Type B pancreatic cell (in vitro differentiated cells): ENCODE measurements around the gene FBXO4. TPM values are rescaled to one million over a fixed set of nuclear protein-coding genes. Genes with fewer than 3 reads are reported as not detected.

ENCODE experiments used
- DNase-seq: peaks from one replicate; pipeline ENCODE4 v3.0.0; 2021; ENCODE audit warnings: mixed read lengths; ENCODE audit not compliant: unreplicated experiment; ENCODE audit errors: extremely low spot score
- H3K27ac Mint-ChIP-seq: 2 replicates; pipeline ENCODE4 v1.8.0; 2021; ENCODE audit warnings: mild to moderate bottlenecking, mixed read lengths
- H3K27me3 Mint-ChIP-seq: 2 replicates; pipeline ENCODE4 v1.8.0; 2021; ENCODE audit warnings: mixed read lengths
- H3K36me3 Mint-ChIP-seq: 2 replicates; pipeline ENCODE4 v1.8.0; 2021; ENCODE audit warnings: mixed read lengths
- H3K4me1 Mint-ChIP-seq: one replicate; pipeline ENCODE4 v1.8.0; 2021; ENCODE audit warnings: mixed read lengths; ENCODE audit not compliant: unreplicated experiment
- H3K4me3 Mint-ChIP-seq: 2 replicates; pipeline ENCODE4 v1.8.0; 2021; ENCODE audit warnings: mild to moderate bottlenecking, mixed read lengths
- H3K9me3 Mint-ChIP-seq: 2 replicates; pipeline ENCODE4 v1.8.0; 2021; ENCODE audit warnings: mixed read lengths
- total RNA-seq: library from RNA; stranded (reverse); gene quantifications from 2 replicates; pipeline ENCODE4 v1.2.1, GENCODE V29; 2021; ENCODE audit warnings: low replicate concordance
- TF ChIP-seq, protein P1 (sequence below): fragments of 200-600 bp; sonication (generic); conservative IDR thresholded peaks from 2 replicates; pipeline ENCODE4 v1.5.0; 2021; ENCODE audit warnings: antibody characterized with exemption, mild to moderate bottlenecking

The FBXO4 gene
- total RNA-seq, 1 donor from 2014 or later: 7.9 TPM

DNA sequence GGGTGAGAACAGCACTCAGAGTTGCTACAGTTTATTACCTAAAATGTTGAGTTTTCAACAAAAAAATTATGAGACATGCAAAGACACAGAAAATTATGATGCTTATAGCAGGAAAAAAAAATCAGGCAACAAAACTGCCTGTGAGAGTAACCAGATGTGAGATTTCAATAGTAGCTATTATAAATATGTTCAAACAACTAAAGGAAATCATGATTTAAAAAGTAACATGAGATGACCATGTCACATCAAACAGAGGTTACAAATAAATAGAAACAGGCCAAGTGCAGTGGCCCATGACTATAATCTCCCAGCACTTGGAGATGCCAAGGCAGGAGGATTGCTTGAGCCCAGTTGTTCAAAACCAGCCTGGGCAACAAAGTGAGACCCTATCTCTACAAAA is 33.0 kb upstream of the FBXO4 start:
- no peaks in the 10 kb centered on the region for H3K9me3 Mint-ChIP-seq
- H3K36me3 Mint-ChIP-seq: no peaks in the 10 kb centered on the region
- H3K4me1 Mint-ChIP-seq: peaks cover 4% of the 10 kb centered on the region
- TF ChIP-seq, protein P1, sequence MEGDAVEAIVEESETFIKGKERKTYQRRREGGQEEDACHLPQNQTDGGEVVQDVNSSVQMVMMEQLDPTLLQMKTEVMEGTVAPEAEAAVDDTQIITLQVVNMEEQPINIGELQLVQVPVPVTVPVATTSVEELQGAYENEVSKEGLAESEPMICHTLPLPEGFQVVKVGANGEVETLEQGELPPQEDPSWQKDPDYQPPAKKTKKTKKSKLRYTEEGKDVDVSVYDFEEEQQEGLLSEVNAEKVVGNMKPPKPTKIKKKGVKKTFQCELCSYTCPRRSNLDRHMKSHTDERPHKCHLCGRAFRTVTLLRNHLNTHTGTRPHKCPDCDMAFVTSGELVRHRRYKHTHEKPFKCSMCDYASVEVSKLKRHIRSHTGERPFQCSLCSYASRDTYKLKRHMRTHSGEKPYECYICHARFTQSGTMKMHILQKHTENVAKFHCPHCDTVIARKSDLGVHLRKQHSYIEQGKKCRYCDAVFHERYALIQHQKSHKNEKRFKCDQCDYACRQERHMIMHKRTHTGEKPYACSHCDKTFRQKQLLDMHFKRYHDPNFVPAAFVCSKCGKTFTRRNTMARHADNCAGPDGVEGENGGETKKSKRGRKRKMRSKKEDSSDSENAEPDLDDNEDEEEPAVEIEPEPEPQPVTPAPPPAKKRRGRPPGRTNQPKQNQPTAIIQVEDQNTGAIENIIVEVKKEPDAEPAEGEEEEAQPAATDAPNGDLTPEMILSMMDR: no peak
- H3K27ac Mint-ChIP-seq: no peak overlapping the region
- DNase-seq: no peak
- H3K4me3 Mint-ChIP-seq: no peak overlapping the region
- peaks cover 22% of the 10 kb centered on the region for H3K27me3 Mint-ChIP-seq

- H3K4me1 Mint-ChIP-seq: peaks cover 4% of the 10 kb centered on the region
- no peak for DNase-seq
- H3K27me3 Mint-ChIP-seq: peaks cover 27% of the 10 kb centered on the region
- no peak overlapping the region for H3K27ac Mint-ChIP-seq
- TF ChIP-seq, protein P1: no peak
- no peaks in the 10 kb centered on the region for H3K36me3 Mint-ChIP-seq
- no peak overlapping the region for H3K4me3 Mint-ChIP-seq
- H3K9me3 Mint-ChIP-seq: no peaks in the 10 kb centered on the region
Measured at GRCh38 chr5:41893074-41893851, 31.8 kb upstream of the FBXO4 start.

- Mint-ChIP-seq H3K9me3 (no peaks in the 10 kb centered on the region), H3K4me1 (peaks cover 4% of the 10 kb centered on the region), H3K36me3 (no peaks in the 10 kb centered on the region), H3K4me3 (no peak overlapping the region), H3K27ac (no peak overlapping the region), H3K27me3 (peaks cover 29% of the 10 kb centered on the region)
- DNase-seq: no peak
- TF ChIP-seq, protein P1: no peak
Measured at GRCh38 chr5:41896230-41896629, 28.9 kb upstream of the FBXO4 start.

GRCh38 chr5:41903382-41903891 is 21.6 kb upstream of the FBXO4 start:
- Mint-ChIP-seq H3K4me3 (peak overlapping the region; percentile 97), H3K9me3 (no peaks in the 10 kb centered on the region), H3K36me3 (peaks cover 9% of the 10 kb centered on the region), H3K4me1 (peaks cover 21% of the 10 kb centered on the region), H3K27me3 (peaks cover 1% of the 10 kb centered on the region), H3K27ac (peak overlapping the region; percentile 99)
- TF ChIP-seq, protein P1: no peak
- no peak for DNase-seq

DNA sequence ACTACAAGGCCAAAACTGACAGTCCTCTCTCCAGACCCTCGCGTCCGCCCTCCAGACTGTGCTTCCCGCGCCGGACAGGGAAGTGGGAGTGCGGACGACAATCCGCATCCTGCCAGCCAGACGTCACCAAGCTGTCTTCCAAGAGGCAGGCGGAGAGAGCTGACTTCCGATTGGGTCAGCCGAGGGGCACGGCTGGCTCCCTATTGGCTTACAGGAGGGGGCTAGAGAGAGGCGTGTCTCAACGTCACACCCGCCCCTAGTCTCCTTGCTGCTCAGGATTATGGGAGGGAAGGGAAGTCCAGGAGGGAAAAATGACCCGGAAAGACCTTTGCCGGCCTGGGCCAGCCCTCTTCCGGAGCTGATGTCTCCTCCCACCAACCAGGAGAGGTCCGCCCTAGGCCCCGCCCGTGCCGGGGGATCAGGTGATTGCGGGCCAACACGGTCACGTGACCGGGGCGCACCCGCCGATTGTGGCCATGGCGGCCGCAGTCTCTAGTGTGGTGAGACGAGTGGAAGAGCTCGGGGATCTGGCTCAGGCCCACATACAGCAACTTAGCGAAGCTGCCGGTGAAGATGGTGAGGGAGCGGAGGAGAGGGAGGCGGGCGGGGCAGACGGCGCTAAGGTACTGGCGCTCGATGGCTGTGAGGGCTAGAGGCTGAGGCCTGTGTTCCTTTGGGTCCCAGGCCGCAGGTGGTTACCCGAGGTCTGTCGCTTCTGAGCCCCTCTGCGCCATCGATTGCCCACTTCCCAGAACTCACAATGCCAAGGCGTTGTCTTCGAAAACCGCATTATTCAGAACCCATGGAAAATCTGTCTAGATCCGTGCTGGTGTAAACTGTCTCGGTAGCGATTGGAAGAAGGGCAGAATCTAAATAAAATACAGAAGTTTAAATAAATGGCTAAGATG is 20.9 kb upstream of the FBXO4 start, which contains the start of gene RIMOC1:
RIMOC1 (plus strand) TSS at position 453 of the 908 bp plus-strand sequence; CDS start at position 477, 24 bp downstream.
- TF ChIP-seq, protein P1: no peak
- peak; percentile 98 for DNase-seq
- Mint-ChIP-seq H3K4me1 (peaks cover 21% of the 10 kb centered on the region), H3K9me3 (no peaks in the 10 kb centered on the region), H3K27ac (peak within 1 kb of the TSS; percentile 99), H3K4me3 (peak within 1 kb of the TSS; percentile 97), H3K36me3 (peaks cover 9% of the 10 kb centered on the region), H3K27me3 (no peaks in the 10 kb centered on the region)
